Activated effector memory CD4-positive, alpha-beta T cell treated with Interleukin-2 at 50 U/mL for 16 hours (primary cell): ENCODE results near the gene ZDHHC14.
"Not testable (repeated sequence)": the region's sequence is repeated elsewhere in the genome, so short reads cannot be mapped to it uniquely, and the experiment has no call there.

ENCODE experiments used
- DNase-seq: peaks from one replicate; pipeline ENCODE4 v3.0.0-alpha.2; 2020

ZDHHC14 gene

DNA sequence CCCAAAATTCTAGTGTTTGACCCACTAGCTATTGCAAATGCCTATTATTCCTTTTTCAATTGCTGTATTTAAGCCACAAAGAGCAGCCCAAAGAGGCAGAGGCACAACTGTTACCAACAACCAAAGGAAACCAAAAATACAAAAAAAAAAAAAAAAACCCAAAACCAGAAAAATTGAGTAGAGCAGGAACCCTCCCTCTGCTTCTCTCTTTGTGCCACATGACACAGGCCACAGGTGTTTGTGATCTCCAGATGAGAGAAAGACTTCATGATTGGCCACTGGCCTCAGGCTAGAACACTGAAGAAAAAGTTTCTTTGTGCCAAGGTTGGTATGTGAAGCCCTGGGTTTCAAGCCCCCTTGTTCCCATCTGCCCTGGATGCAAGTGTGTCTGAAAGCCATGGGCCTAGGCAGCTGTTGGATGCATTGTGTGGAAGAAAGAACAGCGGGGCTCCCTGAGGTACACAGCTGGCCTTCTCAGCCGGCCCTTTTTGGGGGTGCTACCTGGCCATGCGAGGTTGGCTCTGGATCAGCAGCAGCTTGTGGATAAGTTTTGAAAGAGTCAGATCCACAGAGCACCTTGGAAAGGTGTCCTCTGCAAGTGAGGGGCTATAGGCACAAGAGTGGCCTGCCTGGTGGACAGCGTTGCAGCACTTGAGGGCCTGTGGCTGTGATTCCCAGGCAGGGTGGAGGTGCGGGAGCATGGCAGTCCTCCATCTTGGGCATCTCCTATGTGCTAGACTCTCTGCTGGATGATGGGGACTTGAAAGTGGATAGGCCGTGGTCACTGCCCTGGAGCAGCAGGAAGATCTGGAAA lies 204.5 kb downstream of the ZDHHC14 start:
- DNase-seq = no peak

DNA sequence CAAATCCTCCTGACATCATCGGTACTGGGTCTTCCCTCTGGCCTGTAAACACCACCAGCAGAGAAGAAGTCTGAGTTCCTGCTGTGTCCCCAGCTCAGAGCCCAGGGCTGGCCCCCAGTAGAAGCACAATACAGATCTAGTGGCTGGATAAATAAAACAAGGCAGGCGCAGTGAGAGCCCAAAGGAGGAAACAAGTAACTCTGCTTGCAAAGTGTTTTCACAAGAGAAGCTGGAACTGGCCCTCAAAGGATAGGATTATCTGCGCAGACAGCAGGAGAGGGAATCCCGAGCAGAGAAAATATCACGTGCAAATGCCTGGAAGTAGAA lies 205.1 kb downstream of the ZDHHC14 start:
- DNase-seq = no peak

DNA sequence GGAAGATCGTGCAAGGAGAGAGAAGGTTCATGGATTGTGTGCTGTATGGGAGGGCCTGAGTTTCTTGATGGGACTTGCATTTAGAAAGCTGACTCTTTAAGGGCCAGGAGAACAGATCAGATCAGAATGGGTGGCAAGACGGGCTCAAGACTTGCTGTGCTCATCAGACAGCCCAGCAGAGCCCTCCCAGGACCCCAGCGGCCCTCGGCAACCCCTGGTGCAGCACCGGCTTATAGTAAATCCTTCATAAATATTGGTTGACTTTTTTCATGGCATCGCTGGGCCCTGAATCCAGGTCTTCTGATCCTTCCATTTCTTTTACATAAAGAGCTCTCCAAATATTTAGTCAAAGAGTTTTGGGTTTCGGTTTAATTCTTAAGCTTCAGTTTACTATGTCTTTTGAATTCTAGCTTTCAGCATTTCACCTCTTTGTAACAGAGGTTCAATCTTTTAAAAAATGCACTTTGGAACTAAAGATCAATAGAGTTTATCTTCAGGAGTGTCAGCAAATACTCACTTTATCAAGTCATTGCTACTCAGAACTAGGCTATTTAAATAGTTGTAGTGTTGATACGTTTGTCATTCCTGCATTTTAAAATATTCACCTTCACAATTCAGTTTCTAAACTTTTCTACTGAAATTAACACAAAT lies 205.6 kb downstream of the ZDHHC14 start:
- DNase-seq = no peak

DNA sequence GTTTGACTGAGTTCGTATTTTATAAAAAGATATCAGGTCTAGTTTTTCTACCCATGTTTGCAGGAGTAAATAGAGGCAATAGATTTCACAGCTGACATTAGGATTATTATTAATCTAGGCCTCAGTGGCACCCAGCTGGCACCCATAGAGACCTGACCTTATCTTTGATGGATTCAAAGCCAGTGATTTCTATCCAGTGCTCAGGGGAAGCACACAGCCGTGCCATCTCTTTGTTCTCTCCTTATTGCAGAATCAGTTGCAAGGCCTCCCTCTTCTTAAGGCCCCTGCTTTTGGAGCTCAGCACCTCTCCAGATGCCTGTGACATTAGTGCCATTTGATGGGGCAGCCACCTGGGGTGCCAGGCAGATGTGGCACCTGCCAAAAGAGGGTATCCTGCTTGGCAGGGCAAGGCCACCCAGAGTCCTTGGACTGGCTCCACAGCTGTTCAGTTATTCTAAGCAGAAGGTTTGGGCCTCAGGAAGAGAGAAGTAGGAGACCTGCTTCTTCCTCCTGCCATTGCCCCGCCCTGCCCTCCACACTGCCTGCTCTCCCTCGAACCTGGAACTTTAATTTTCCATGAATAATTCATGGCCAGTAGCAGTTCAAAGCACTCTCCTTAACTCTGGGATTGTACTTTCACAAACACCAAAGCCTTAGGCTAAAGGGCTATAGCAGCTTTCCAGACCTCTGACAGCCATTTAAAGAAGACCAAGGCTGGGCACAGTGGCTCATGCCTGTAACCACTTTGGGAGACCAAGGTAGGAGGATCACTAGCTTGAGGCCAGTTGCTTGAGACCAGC lies 206.3 kb downstream of the ZDHHC14 start:
- DNase-seq = no peak

DNA sequence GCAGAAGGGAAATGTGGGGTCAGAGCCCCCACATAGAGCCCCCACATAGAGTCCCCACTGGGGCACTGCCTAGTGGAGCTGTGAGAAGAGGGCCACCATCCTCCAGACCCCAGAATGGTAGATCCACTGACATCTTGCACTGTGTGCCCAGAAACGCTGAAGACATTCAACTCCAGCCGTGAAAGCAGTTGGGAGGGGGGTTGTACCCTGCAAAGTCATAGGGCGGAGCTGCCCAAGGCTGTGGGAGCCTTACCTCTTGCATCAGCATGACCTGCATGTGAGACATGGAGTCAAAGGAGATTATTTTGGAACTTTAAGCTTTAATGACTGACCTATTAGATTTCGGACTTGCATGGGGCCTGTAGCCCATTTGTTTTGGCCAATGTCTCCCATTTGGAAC lies 209.7 kb downstream of the ZDHHC14 start:
- DNase-seq = not testable (repeated sequence)

DNA sequence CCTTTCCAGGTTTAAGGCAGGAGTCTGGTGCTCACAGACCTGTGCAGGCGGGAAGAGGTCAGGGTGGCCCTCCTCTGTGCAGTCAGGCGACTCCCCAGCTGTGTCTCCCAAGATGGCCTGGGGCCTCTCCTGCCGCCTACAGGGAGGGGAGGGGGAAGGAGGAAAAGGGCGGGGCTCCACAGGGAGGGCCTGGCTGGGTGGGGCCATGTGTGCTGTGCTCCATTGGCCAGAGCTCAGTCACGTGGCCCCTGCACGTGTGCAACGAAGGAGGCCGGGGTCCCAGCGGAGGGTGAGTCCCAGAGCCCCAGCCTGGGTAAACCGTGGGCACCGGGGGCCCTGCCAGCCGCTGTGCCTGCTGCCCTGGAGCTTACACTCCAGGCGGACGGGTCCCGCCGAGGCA lies 211.6 kb downstream of the ZDHHC14 start:
- DNase-seq = no peak

DNA sequence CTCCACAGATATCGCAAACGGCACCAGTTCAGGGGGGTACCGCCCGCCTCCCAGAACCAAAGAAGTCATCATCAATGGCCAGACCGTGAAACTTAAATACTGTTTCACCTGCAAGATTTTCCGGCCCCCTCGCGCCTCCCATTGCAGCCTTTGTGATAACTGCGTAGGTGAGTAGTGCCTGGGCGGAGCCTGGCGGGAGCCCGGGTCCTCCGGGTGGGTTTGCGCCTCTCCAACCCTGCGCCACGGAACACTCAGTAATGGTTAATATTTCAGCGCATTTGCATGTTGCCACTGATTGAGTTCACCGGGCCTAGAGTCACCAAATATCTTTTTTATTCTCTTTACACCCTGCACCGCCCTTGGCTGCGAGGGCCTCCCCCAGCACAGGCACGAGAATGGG lies 212.0 kb downstream of the ZDHHC14 start:
- no peak for DNase-seq

DNA sequence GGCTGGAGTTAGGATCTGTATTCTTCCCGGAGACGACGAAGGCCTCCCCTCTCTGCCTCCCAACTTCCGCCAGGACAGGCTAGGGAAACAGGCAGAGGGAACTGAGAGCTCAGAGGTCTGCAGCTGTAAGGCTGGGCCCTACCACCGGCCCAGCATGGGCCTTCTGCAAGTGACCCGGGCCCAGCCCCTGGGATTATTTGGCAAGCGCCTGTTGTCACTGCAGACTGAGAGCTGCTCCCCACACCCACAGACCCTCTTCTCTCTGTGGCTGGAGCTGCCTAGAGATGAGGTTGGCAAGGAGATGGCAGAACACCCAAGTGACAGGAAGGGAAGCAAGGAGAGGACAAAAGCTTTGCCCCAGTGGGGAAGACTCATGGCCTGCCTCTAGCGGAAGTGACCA lies 212.6 kb downstream of the ZDHHC14 start:
- no peak for DNase-seq

DNA sequence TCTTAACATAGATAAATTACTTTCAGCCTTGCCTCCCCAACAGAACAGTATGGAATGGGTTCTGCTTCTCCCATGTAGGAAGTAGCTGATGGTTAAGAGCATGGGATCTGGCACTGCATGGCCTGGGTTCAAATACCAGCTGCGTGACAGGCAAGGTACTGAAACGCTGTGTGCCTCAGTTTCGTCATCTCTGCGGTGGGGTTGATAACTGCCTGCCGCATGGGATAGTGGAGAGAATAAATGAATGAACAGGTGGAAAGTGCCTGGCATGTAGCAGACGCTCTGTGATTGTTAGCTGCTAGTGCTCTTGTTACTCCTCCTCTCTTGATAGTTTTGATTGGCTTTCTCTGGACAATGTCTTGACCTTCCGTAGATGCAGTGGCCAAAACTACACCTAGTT lies 213.3 kb downstream of the ZDHHC14 start:
- DNase-seq = no peak

DNA sequence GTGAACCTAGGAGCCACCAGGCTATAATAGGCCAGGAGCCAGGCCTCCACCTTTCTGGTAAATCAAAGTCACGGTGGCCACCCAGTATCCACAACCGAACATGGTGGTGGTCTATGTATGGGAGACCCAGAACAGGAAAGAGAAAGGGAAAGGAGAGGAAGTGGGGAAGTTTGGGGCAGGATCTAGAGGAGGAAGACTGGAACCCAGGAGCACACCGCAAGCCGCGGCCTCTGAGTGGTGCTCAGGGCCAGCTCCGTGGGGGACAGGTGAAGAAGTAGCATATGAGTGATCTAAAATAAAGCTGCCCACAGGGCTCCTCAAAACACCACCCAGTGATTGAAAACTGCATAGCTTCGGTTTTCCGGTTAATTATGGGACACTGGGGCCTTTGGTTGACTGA lies 214.8 kb downstream of the ZDHHC14 start:
- no peak for DNase-seq

DNA sequence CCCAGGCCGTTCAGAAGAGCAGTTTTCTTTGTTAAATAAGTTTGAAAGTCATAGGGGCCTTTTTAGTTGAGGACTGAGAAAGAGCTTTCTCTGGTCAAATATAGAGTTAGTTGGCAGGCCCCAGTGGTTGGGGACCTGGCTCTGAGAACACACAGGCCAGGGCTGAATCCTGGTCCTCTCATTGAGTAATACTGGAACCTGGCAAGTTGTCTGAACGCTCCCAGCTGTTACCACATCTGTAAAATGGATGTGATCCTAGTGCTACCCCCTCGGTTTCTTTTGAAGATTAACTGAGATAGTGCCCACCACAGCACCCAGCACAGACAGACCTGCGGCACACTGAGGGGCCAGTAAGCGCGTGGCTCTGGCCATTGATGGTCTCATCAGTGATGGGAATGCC lies 215.5 kb downstream of the ZDHHC14 start:
- DNase-seq = no peak

DNA sequence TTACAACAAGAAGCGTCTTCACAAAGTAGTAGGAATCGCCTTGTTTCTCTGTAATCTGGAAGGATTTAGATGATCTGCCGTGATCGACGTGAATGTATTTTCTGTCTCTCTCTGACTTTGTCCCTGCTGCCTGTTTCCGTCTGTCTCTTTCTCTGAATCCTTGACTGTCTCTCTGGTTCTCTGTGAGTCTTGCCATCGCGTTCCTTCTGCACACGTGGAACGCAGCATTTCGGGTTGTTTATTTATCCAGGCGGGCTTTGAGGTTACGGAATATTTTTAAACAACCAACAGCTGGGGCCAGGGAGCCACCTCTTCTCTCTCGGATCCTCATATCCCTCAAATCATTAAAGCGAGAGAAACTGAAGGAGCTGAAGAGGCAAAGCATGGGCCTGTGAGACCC lies 215.9 kb downstream of the ZDHHC14 start:
- DNase-seq = no peak

DNA sequence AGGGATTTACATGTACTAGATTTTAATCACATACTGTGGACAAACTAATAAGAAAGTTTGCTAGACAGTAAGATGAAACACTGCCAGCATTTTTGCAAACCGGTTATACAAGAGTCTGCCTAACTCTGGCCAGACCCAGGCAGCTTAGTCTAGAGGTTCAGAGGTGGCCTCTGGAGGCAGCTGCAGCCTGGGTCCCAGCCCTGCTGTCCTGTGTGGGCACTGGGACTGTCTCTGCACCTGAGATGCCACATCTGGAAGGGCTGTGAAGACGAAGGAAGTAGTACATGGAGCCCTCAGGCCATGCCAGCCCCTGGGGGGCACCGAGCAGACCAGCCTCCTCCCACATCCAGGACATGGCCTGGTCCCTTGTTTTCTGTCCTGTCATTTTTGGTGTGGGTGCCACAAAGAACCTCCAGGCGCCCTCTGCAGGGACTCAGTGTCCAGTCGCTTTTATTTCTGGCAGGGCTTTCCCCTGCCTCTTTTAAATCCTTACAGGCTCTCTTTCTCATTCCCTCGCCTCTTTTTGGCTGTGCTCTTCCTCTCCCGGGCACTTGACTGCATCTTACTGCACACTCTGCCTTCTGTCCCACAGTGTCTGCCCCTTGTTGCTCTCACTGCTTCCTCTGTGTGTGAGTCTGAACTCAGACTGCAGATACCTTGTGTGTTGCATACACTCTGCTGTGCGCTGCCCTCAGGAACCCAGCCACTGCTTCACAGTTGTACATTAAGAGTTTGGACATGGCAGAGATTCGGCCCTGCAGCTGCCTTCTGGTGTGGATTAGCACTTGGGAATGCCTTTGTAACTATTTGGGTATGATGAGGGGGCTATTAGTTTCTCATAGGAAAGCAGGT lies 216.7 kb downstream of the ZDHHC14 start:
- DNase-seq = peak; percentile 6

DNA sequence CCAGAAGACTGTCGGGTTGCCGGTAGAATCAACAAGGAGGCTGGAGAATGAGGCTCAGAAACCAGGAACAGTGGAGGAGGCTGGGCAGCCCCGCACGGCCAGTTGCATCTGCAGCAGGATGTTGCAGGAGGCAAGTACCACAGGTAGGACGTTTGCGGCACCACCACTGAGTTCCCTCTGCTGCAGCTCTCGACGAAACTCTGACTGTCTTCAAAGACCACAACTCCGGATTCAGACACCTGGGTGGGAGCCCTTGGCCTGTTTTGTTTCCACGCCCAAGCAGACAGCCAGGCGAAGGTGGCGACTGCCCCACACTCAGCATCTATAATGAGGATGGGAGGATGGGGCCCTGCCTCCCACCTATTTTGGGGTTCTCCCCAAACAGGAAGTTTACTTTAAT lies 218.2 kb downstream of the ZDHHC14 start:
- no peak for DNase-seq

DNA sequence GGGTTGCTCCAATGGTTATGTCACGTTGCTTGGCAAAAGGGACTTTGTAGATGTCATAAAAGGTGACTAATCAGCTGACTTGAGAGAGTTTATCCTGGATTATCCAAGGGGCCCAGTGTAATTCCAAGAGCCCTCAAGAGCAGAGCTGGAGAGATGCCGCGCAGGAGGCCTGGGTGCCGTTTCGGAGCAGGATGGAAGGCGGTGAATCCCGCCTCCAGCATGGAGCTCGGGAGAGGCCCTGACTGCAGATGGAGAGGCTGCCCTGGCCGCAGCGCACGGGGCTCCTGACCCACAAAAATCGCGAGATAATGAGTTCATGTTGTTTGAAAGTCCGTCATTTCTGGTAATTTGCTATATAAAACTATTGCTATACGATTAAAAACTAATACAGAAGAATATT lies 219.8 kb downstream of the ZDHHC14 start:
- no peak for DNase-seq

DNA sequence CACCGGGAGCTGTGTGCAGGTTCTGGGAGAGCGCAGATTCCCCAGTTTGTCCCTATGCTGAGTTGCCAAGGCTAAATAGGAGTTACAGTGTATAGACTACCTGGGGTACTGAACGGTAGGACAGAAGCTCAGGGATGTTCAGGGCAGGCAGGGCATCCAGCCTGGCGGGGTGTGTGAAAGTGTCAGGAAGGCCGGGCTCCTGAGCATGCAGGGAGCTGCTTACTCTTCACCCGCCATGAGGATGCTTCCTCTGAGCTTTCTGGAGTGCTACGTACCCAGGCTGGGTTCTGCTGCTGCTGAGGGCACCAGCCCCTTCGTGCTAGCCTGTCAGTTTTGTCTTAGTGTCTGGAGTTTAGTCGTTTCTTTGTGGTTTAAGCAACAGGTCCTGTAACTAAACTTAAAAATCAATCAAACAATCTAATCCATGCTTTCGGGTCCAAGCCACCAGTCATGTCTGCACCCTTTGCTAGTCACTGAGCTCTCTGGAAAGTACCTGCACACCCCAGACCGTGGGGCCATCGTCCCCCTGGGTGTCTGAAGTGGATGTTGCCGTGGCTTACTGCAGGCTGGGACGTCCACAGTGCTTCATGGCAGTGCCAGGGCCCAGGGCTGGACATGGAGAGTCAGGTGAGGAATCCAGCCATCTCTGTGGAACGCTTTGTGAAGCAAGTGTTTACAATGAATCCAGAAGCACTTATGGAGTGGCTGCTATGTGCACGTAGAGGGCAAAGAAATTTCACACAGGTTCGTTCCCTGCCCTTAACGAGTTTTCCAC lies 221.7 kb downstream of the ZDHHC14 start:
- no peak for DNase-seq

DNA sequence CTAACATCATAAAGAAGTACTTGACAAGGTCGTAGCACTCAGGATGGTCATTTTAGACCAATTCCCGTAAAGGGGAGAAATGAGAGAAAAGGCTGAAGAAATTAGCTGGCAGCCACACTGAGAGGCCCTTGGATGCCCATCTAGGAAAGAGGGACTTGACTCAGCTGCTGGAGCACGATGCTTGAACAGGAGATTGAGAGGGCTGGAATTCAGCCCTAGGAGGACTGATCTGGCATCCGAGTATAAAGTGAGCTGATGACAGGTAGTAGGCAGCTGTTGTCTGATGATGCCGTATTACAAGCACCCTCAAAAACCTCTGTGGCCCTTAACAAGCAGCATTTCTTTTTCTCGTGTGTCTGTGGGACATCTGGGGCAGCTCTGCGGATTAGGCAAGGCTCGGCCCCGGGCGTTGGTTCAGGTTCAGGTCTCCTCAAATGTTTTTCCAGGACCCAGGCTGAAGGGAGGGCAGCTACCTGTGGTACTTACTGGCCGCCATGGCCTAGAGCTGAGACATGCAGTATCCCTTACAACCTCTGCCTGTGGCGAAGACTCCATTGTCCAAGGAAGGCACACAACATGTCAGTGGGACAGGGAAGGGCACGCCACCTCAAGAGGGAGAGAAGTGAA lies 222.4 kb downstream of the ZDHHC14 start:
- DNase-seq = no peak

DNA sequence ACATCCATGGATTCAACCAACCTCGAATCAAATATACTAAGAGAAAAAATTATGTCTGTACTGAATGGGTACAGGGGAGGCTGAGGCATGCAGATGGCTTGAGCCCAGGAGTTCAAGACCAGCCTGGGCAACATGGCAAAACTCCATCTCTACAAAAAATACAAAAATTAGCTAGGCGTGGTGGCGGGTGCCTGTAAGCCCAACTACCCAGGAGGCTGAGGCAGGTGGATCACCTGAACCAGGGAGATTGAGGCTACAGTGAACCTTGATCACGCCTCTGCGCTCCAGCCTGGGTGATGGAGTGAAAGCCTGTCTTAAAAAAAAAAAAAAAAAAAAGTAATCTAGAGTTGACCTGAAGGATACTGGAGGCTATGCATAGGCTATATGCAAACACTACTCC lies 223.0 kb downstream of the ZDHHC14 start:
- DNase-seq = no peak

DNA sequence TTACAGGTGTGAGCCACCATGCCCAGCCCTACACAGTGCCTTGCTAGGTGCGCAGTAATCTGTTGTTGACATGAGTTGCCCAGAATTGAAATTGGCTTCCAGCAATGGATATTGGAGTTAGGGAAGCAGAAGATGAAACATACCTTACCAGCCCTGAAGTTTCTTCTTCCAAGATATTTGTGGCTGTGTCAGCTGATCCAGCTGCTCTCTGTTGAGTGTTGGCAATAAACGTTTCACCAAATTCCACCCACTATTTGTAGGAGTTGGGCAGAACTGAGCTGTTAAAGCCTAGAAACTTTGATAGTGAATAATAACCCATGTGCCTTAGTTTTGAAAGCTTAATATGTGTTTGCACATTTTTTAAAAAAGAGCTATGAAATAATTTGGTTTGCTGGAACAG lies 223.8 kb downstream of the ZDHHC14 start:
- no peak for DNase-seq

DNA sequence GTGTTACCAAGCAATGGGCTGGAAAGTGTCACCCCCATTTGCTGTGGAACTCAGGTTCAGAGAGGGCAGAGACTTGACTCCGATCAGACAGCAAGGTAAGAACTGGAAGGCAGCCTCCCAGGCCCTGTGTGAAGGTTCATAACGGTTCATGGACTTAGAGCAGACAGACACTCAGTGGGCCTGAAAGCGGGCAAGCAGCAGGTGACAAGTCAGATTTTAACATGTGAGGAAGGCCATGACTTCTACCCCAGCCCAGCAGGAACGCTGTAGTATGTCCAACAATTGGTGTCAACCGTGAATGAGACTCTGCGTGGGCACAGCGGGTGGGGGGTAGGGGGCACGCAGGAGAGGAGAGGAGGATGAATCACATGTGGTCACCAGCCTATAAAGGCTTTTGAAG lies 224.5 kb downstream of the ZDHHC14 start:
- DNase-seq = no peak

DNA sequence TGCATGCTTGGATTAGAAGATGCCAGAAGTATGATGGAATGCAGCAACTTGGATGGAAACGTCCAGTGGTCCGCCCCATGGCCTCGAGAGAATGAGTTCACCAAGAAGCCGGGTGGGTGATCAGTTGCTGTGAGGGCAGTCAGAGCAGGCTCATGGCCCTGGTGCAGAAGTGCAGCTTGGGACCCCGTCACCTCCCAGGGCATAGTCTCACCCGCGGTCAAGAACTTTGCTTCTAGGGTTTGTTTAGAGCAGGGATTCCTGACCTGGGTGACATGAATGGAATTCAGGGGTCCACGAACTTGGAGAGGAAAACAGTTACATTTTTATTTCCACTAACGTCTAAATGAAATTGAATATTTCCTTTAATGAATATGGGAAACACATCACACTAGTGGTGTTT lies 225.5 kb downstream of the ZDHHC14 start:
- DNase-seq = no peak
